Hepatocyte (in vitro differentiated cells): ENCODE data around the gene PLRG1. TPM values are rescaled to one million over a fixed set of nuclear protein-coding genes. Genes with fewer than 3 reads are reported as not detected.
"Not testable (repeated sequence)": the region's sequence is repeated elsewhere in the genome, so short reads cannot be mapped to it uniquely, and the experiment has no call there.

Source experiments
- DNase-seq: peaks from one replicate; pipeline ENCODE4 v3.0.0-alpha.2; 2016; ENCODE audit warnings: low spot score
- H2AFZ ChIP-seq: fragments of 200-600 bp; sonication (generic); 2 replicates; pipeline ENCODE4 v1.6.0; 2016; ENCODE audit warnings: antibody characterized with exemption, mild to moderate bottlenecking
- H3K27ac ChIP-seq: fragments of 200-600 bp; sonication (generic); 2 replicates; pipeline ENCODE4 v1.5.1; 2016; ENCODE audit warnings: mild to moderate bottlenecking
- H3K27me3 ChIP-seq: fragments of 200-600 bp; sonication (generic); 2 replicates; pipeline ENCODE4 v1.6.1; 2016
- H3K36me3 ChIP-seq: fragments of 200-600 bp; sonication (generic); replicated peaks from 2 replicates; pipeline ENCODE4 v1.5.1; 2016; ENCODE audit warnings: low read depth; ENCODE audit not compliant: insufficient read depth
- H3K4me1 ChIP-seq: fragments of 200-600 bp; sonication (generic); 2 replicates; pipeline ENCODE4 v1.5.1; 2016; ENCODE audit warnings: mild to moderate bottlenecking, moderate library complexity; ENCODE audit not compliant: insufficient read depth
- H3K4me2 ChIP-seq: fragments of 200-600 bp; sonication (generic); 2 replicates; pipeline ENCODE4 v1.6.0; 2016
- H3K4me3 ChIP-seq: fragments of 200-600 bp; sonication (generic); 2 replicates; pipeline ENCODE4 v1.5.1; 2016; ENCODE audit warnings: mild to moderate bottlenecking
- H3K79me2 ChIP-seq: fragments of 200-600 bp; sonication (generic); 2 replicates; pipeline ENCODE4 v1.6.0; 2017; ENCODE audit warnings: mild to moderate bottlenecking
- H3K9me2 ChIP-seq: fragments of 200-600 bp; sonication (generic); replicated peaks from 2 replicates; pipeline ENCODE4 v1.6.0; 2017; ENCODE audit warnings: mild to moderate bottlenecking; ENCODE audit not compliant: insufficient read depth
- H3K9me3 ChIP-seq: fragments of 200-600 bp; sonication (generic); 2 replicates; pipeline ENCODE4 v1.5.1; 2016; ENCODE audit warnings: low read depth, mild to moderate bottlenecking
- H4K20me1 ChIP-seq: fragments of 200-600 bp; sonication (generic); 2 replicates; pipeline ENCODE4 v1.6.0; 2016; ENCODE audit warnings: mild to moderate bottlenecking; ENCODE audit not compliant: insufficient read depth, poor library complexity, severe bottlenecking
- EZH2 ChIP-seq: fragments of 200-600 bp; sonication (generic); IDR thresholded peaks from 2 replicates; pipeline ENCODE4 v1.6.1; 2016; ENCODE audit warnings: antibody characterized with exemption, mild to moderate bottlenecking, borderline replicate concordance
- EZH2phosphoT487 ChIP-seq: fragments of 200-600 bp; sonication (generic); IDR thresholded peaks from one replicate; pipeline ENCODE4 v1.6.1; 2018; ENCODE audit warnings: antibody characterized with exemption, mild to moderate bottlenecking, low read depth, moderate library complexity; ENCODE audit not compliant: unreplicated experiment, severe bottlenecking
- WGBS: methylation state at CpG from one replicate; pipeline ENCODE4 v1.1.6; 2016; ENCODE audit warnings: low lambda C conversion rate; ENCODE audit errors: missing lambda C conversion rate; 5-methylcytosine and 5-hydroxymethylcytosine counted together
- polyA plus RNA-seq: library from polyadenylated mRNA; unstranded; fragments of >200 nt; fragmentation: Nextera tagmentation; extraction: Ambion mirVana; gene quantifications from 2 replicates; pipeline ENCODE4 v1.2.1, GENCODE V29; 2016
- total RNA-seq: library from RNA; depleted of rRNA; stranded (reverse); fragments of >200 nt; gene quantifications from 2 replicates; pipeline ENCODE4 v1.2.3, GENCODE V29; 2014
- TF ChIP-seq, protein P1 (sequence below): fragments of 200-600 bp; sonication (generic); IDR thresholded peaks from 2 replicates; pipeline ENCODE4 v1.5.1; 2016; ENCODE audit warnings: antibody characterized with exemption, mild to moderate bottlenecking; ENCODE audit not compliant: poor library complexity

Gene PLRG1
- 63.9 and 67.3 TPM in 2 replicates for total RNA-seq
- 54.4 and 60.0 TPM in 2 replicates for polyA plus RNA-seq

DNA sequence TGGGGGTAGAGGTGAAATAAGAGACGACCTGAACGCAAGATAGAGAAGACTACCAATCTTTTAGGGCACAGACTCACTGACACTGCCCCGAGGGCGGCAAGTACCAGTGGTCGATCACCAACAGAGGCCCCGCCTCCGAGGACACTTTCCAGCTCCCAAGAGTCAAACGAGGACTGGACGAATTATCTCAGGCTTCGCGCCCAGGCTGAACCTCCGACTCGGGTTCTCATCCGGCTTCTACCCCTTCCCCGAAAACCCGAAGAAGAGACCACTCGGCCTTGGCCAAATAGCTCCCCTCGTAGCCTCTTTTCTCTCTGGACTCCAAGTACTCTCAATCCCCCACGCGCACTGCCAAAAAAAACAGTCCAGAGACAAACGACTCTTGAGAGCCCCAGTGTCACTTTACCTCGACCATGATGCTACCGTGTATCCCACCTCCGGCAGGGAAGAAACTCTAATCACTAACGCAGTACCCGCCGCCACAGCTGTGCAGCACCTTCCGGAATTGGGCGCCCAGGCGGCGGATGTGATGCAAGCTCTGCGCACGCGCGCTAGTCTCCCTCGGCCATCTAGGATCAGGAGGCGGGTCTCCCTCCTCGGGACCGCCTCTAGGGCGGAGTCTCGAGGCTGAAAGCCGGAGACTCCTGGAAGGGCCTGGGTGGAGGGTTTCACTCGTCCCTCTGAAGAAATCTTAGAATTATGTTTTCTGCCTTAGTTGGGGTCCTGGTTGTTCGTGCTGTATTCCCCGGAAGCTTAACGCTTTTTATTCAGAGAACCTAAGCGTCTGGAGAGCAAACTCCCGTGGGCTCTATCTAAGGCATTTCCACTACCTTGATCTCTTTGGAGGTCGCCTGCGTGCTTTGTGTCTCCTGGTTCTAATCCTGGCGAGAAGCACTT lies at the start of gene PLRG1:
TSS of gene PLRG1 (minus strand) at position 507 of the 897 bp plus-strand sequence. CDS start at position 415, 92 bp downstream.
- Histone ChIP-seq H3K4me1 (peaks cover 15% of the 10 kb centered on the region), H4K20me1 (peaks cover 12% of the 10 kb centered on the region), H3K4me2 (peak within 1 kb of the TSS; percentile 93), H3K79me2 (peaks cover 31% of the 10 kb centered on the region), H3K36me3 (no peaks in the 10 kb centered on the region), H3K4me3 (peak within 1 kb of the TSS; percentile 60), H3K27me3 (no peaks in the 10 kb centered on the region), H3K27ac (peak within 1 kb of the TSS; percentile 71), H3K9me2 (no peaks in the 10 kb centered on the region), H3K9me3 (no peaks in the 10 kb centered on the region), H2AFZ (peak within 1 kb of the TSS; percentile 89)
- 2% methylated on average over 50 of the region's 51 CpGs for WGBS
- TF ChIP-seq, protein P1, sequence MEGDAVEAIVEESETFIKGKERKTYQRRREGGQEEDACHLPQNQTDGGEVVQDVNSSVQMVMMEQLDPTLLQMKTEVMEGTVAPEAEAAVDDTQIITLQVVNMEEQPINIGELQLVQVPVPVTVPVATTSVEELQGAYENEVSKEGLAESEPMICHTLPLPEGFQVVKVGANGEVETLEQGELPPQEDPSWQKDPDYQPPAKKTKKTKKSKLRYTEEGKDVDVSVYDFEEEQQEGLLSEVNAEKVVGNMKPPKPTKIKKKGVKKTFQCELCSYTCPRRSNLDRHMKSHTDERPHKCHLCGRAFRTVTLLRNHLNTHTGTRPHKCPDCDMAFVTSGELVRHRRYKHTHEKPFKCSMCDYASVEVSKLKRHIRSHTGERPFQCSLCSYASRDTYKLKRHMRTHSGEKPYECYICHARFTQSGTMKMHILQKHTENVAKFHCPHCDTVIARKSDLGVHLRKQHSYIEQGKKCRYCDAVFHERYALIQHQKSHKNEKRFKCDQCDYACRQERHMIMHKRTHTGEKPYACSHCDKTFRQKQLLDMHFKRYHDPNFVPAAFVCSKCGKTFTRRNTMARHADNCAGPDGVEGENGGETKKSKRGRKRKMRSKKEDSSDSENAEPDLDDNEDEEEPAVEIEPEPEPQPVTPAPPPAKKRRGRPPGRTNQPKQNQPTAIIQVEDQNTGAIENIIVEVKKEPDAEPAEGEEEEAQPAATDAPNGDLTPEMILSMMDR: no peak
- TF ChIP-seq EZH2 (no peak), EZH2phosphoT487 (no peak)
- DNase-seq: peak; percentile 99

DNA sequence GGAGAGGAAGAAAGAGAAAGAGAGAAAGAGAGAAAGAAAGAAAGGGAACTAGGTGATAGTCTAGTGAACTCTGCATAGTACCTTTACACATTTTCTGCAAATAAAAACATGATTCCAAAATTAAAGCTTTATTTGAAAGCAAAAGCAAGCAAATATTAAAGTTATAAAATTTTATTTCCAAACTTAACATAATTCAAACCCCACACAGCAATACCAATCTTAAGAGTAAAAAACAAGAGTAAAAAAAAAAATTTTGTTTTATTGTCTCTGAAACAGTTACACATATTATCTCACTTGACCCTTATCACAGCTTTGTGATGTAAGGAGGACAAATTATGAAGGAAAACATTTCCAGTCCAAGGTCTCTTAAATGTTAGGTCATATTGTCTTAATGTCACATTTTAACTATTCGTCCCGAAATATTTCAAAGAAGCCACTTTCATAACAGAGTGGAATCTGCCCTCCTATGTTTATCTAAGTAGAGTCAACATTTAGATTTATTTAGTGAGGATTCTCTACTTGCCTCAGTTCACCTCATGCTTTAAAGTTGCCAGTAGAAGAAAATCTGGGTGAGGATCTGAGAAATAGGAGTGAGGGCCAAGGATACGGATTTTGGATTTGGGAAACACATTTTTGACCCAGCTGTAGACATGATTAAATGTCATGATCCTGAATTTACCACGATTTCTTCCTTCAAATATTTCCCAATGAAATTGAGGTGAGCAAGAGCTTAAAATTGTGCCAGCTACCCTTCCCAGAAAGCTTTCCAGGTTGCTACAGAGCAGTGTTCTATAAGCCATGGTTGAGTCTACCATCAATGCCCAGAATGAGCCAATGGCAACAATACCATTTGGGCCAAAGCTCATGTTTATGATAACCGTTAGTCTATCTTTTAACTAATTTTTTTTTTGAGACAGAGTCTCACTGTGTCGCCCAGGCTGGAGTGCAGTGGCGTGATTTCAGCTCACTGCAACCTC lies 47.9 kb upstream of the PLRG1 start:
- H3K4me3 ChIP-seq: no peak overlapping the region
- no peaks in the 10 kb centered on the region for H3K9me3 ChIP-seq
- TF ChIP-seq, protein P1: no peak
- no peak for TF ChIP-seq EZH2
- TF ChIP-seq EZH2phosphoT487: no peak
- H3K27me3 ChIP-seq: no peaks in the 10 kb centered on the region
- no peaks in the 10 kb centered on the region for H3K79me2 ChIP-seq
- H3K9me2 ChIP-seq: no peaks in the 10 kb centered on the region
- no peaks in the 10 kb centered on the region for H3K36me3 ChIP-seq
- no peaks in the 10 kb centered on the region for H4K20me1 ChIP-seq
- no peak for DNase-seq
- peak overlapping the region; percentile 45 for H3K4me2 ChIP-seq
- WGBS: 74% methylated on average over 7 of the region's 7 CpGs
- peaks cover 21% of the 10 kb centered on the region for H3K4me1 ChIP-seq
- no peak overlapping the region for H3K27ac ChIP-seq
- H2AFZ ChIP-seq: no peak overlapping the region

DNA sequence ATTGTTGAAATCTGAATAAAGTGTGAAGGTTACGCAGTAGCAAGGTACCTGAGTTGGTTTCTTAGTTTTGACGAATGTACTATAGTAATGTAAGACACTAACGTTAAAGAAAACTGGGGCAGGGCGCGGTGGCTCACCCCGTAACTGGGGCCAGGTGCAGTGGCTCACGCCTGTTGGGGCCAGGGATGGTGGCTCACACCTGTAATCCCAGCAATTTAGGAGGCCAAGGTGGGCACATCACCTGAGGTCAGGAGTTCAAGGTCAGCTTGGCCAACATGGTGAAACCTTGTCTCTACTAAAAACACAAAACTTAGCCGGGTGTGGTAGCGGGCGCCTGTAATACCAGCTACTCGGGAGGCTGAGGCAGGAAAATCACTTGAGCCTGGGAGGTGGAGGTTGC lies 47.1 kb upstream of the PLRG1 start:
- not testable (repeated sequence) for H3K27me3 ChIP-seq, H3K9me3 ChIP-seq, H3K27ac ChIP-seq, H3K4me3 ChIP-seq, H2AFZ ChIP-seq, H4K20me1 ChIP-seq, H3K9me2 ChIP-seq, H3K36me3 ChIP-seq, H3K79me2 ChIP-seq, DNase-seq, H3K4me2 ChIP-seq
- peaks cover 21% of the 10 kb centered on the region for H3K4me1 ChIP-seq
- 96% methylated on average over 11 of the region's 11 CpGs for WGBS
